COLO668 (cell line): Measurements from ENCODE around the gene SNRNP200.

Experiments
- DNase-seq: peaks from one replicate; lab custom pipeline; 2025; ENCODE audit not compliant: unreplicated experiment; lab: John Stamatoyannopoulos, UW

SNRNP200 gene

GRCh38 chr2:96305091-96305978 is at the start of gene SNRNP200:
SNRNP200 (minus strand) TSS chr2:96305546; CDS start chr2:96305437, 109 bp downstream.
- DNase-seq, result peak; percentile 93

- no peak for DNase-seq
These were observed 49.1 kb upstream of the SNRNP200 start for GRCh38 chr2:96354492-96354891.

- no peak for DNase-seq
These were observed 48.3 kb upstream of the SNRNP200 start for GRCh38 chr2:96353606-96354101.

- DNase-seq, result peak; percentile 89
These were observed 47.8 kb upstream of the SNRNP200 start for GRCh38 chr2:96353032-96353561.

GRCh38 chr2:96347395-96347794 is 42.0 kb upstream of the SNRNP200 start:
- DNase-seq, result no peak

- no peak for DNase-seq
These were observed 40.6 kb upstream of the SNRNP200 start for GRCh38 chr2:96345868-96346462.

- no peak for DNase-seq
These were observed 40.1 kb upstream of the SNRNP200 start for GRCh38 chr2:96345438-96345837.

GRCh38 chr2:96344011-96344410 is 38.7 kb upstream of the SNRNP200 start:
- no peak for DNase-seq

GRCh38 chr2:96342085-96342484 is 36.7 kb upstream of the SNRNP200 start:
- DNase-seq, result peak; percentile 36

- DNase-seq, result no peak
These were observed 36.3 kb upstream of the SNRNP200 start for GRCh38 chr2:96341641-96342040.

- no peak for DNase-seq
These were observed 35.4 kb upstream of the SNRNP200 start for GRCh38 chr2:96340493-96341414.

- DNase-seq, result no peak
These were observed 31.5 kb upstream of the SNRNP200 start for GRCh38 chr2:96336873-96337272.

- no peak for DNase-seq
These were observed 30.9 kb upstream of the SNRNP200 start for GRCh38 chr2:96336104-96336775.

- no peak for DNase-seq
These were observed 28.4 kb upstream of the SNRNP200 start for GRCh38 chr2:96333708-96334107.

- no peak for DNase-seq
These were observed 25.1 kb upstream of the SNRNP200 start for GRCh38 chr2:96330407-96330806.

GRCh38 chr2:96329874-96330273 is 24.5 kb upstream of the SNRNP200 start:
- DNase-seq, result no peak

GRCh38 chr2:96329456-96329855 is 24.1 kb upstream of the SNRNP200 start:
- no peak for DNase-seq

GRCh38 chr2:96326990-96327820 is 21.9 kb upstream of the SNRNP200 start:
- DNase-seq, result no peak

GRCh38 chr2:96326564-96326963 is 21.2 kb upstream of the SNRNP200 start:
- no peak for DNase-seq
